A549 (cell line): ENCODE results near the gene POLR3GL. TPM values are rescaled to one million over a fixed set of nuclear protein-coding genes. Genes with fewer than 3 reads are reported as not detected.

Source experiments
- ATAC-seq, 2 experiments: fragments of 200-7000 bp in 1 of 2; fragments of >200 bp in 1 of 2; cut with Nextera tagmentation in 1 of 2; cut with Tn5 transposase in 1 of 2; 3 replicates each; pipeline versions ENCODE4 v1.8.0 to v1.9.1; 2018 to 2020; ENCODE audit warnings: mild to moderate bottlenecking in 1 of 2, moderate library complexity in 1 of 2
- CTCF ChIA-PET: fragments of 300-600 bp; sonication (Branson Sonifier 250); formaldehyde crosslinking; extraction: SDS; loops from one replicate; lab custom pipeline; 2021; ENCODE audit warnings: antibody characterized with exemption, inconsistent platforms; lab: Yijun Ruan, JAX
- POLR2A ChIA-PET: fragments of 350-600 bp; formaldehyde crosslinking; extraction: SDS; loops from one replicate; lab custom pipeline; 2021; ENCODE audit warnings: antibody characterized with exemption, inconsistent platforms; lab: Yijun Ruan, JAX
- DNase-seq, 2 experiments: peaks; one replicate each; pipeline versions ENCODE4 v3.0.0 to v3.0.0-alpha.2; 2011 to 2016; ENCODE audit warnings: low read depth in 1 of 2, low spot score in 1 of 2
- FAIRE-seq: peaks from 2 replicates; lab custom pipeline; 2011; peaks lifted over from hg19 to GRCh38; lab: Jason Lieb, UNC
- H3K27ac ChIP-seq, 2 experiments: fragments of >200 bp; sonication (Bioruptor Twin); formaldehyde crosslinking; 3 replicates each; pipeline ENCODE4 v1.5.1; 2016 to 2017
- H3K4me1 ChIP-seq: fragments of >200 bp; sonication (Bioruptor Twin); formaldehyde crosslinking; 3 replicates; pipeline ENCODE4 v1.6.1; 2016
- H3K4me2 ChIP-seq: fragments of >200 bp; sonication (Bioruptor Twin); formaldehyde crosslinking; 3 replicates; pipeline ENCODE4 v1.6.1; 2016
- H3K4me3 ChIP-seq: fragments of >200 bp; sonication (Bioruptor Twin); formaldehyde crosslinking; 3 replicates; pipeline ENCODE4 v1.5.1; 2016
- H3K9me3 ChIP-seq: fragments of >200 bp; sonication (Bioruptor Twin); formaldehyde crosslinking; 3 replicates; pipeline ENCODE4 v1.6.1; 2016
- ATOH8 ChIP-seq: fragments of 250-450 bp; sonication (Bioruptor Pico); IDR thresholded peaks from 2 replicates; pipeline ENCODE4 v1.5.0; 2020; ENCODE audit warnings: low read depth, mild to moderate bottlenecking, moderate library complexity
- BHLHE40 ChIP-seq: IDR thresholded peaks from 2 replicates; pipeline ENCODE4 v1.6.1; 2012; ENCODE audit warnings: low read depth, low read length, inconsistent platforms
- CBX8 ChIP-seq: fragments of 200-600 bp; sonication (generic); IDR thresholded peaks from 2 replicates; pipeline ENCODE4 v1.6.1; 2016
- CEBPB ChIP-seq, 2 experiments: fragments of >200 bp in 1 of 2; sonication (Bioruptor Twin) in 1 of 2; formaldehyde crosslinking in 1 of 2; IDR thresholded peaks; 2 replicates each; pipeline ENCODE4 v1.6.1; 2012 to 2016
- CHD4 ChIP-seq: fragments of 200-600 bp; sonication (generic); IDR thresholded peaks from 2 replicates; pipeline ENCODE4 v1.6.1; 2016; ENCODE audit warnings: antibody characterized with exemption, mild to moderate bottlenecking, borderline replicate concordance
- E2F6 ChIP-seq: IDR thresholded peaks from 2 replicates; pipeline ENCODE4 v1.6.1; 2012; ENCODE audit warnings: low read depth, borderline replicate concordance
- ESRRA ChIP-seq: fragments of 150-350 bp; IDR thresholded peaks from 2 replicates; pipeline ENCODE4 v1.6.1; 2014; ENCODE audit warnings: mild to moderate bottlenecking, low read length, borderline replicate concordance
- FOXS1 ChIP-seq: fragments of 250-450 bp; sonication (Bioruptor Pico); IDR thresholded peaks from 2 replicates; pipeline ENCODE4 v1.5.0; 2020; ENCODE audit warnings: mild to moderate bottlenecking, moderate library complexity
- GATA3 ChIP-seq: IDR thresholded peaks from 2 replicates; pipeline ENCODE4 v1.6.1; 2012; ENCODE audit warnings: borderline replicate concordance
- HDAC2 ChIP-seq: fragments of 200-600 bp; sonication (generic); IDR thresholded peaks from 2 replicates; pipeline ENCODE4 v1.6.1; 2016
- HEYL ChIP-seq: fragments of 250-450 bp; sonication (Bioruptor Pico); IDR thresholded peaks from 2 replicates; pipeline ENCODE4 v1.8.0; 2021; ENCODE audit warnings: mild to moderate bottlenecking, moderate library complexity
- HMGXB4 ChIP-seq: fragments of 250-450 bp; sonication (Bioruptor Pico); IDR thresholded peaks from 2 replicates; pipeline ENCODE4 v1.5.0; 2021; ENCODE audit warnings: mild to moderate bottlenecking, moderate library complexity, borderline replicate concordance
- JUN ChIP-seq, 2 experiments: fragments of >200 bp; sonication (Bioruptor Twin); formaldehyde crosslinking; IDR thresholded peaks; 2 replicates in 1 of 2; 3 replicates in 1 of 2; pipeline ENCODE4 v1.6.1; 2016 to 2017
- JUNB ChIP-seq: fragments of >200 bp; sonication (Bioruptor Twin); formaldehyde crosslinking; IDR thresholded peaks from 2 replicates; pipeline ENCODE4 v1.6.1; 2016
- KDM1A ChIP-seq: fragments of 200-600 bp; sonication (generic); IDR thresholded peaks from 2 replicates; pipeline ENCODE4 v1.6.1; 2016; ENCODE audit warnings: low read depth, mild to moderate bottlenecking
- MAFK ChIP-seq: fragments of 450-650 bp; IDR thresholded peaks from 2 replicates; pipeline ENCODE4 v1.6.1; 2014; ENCODE audit not compliant: partially characterized antibody
- MAZ ChIP-seq: fragments of 150-350 bp; IDR thresholded peaks from 2 replicates; pipeline ENCODE4 v1.6.1; 2014; ENCODE audit warnings: antibody characterized with exemption, low read depth, low read length, borderline replicate concordance
- MYC ChIP-seq: IDR thresholded peaks from 2 replicates; pipeline ENCODE4 v1.6.1; 2012; ENCODE audit warnings: mild to moderate bottlenecking, inconsistent platforms, low read length, improper control_type of control experiment, borderline replicate concordance
- PBX3 ChIP-seq: IDR thresholded peaks from 2 replicates; pipeline ENCODE4 v1.6.1; 2012
- PHF8 ChIP-seq: fragments of 200-600 bp; sonication (generic); IDR thresholded peaks from 2 replicates; pipeline ENCODE4 v1.6.1; 2016; ENCODE audit warnings: low read depth, mild to moderate bottlenecking, antibody characterized with exemption, moderate library complexity, borderline replicate concordance
- REST ChIP-seq: fragments of 200-600 bp; sonication (generic); IDR thresholded peaks from 2 replicates; pipeline ENCODE4 v1.6.1; 2016; ENCODE audit warnings: antibody characterized with exemption, mild to moderate bottlenecking, moderate library complexity
- RNF2 ChIP-seq: fragments of 200-600 bp; sonication (generic); IDR thresholded peaks from 2 replicates; pipeline ENCODE4 v1.6.1; 2016; ENCODE audit warnings: low read depth, mild to moderate bottlenecking, antibody characterized with exemption, moderate library complexity, borderline replicate concordance
- SMC3 ChIP-seq: fragments of >200 bp; sonication (Bioruptor Twin); formaldehyde crosslinking; IDR thresholded peaks from 3 replicates; pipeline ENCODE4 v1.6.1; 2018; ENCODE audit warnings: inconsistent platforms
- TFCP2L1 ChIP-seq: fragments of 250-450 bp; sonication (Bioruptor Pico); IDR thresholded peaks from 2 replicates; pipeline ENCODE4 v1.5.0; 2021; ENCODE audit warnings: mild to moderate bottlenecking
- USF2 ChIP-seq: fragments of 450-650 bp; IDR thresholded peaks from 2 replicates; pipeline ENCODE4 v1.6.1; 2014; ENCODE audit warnings: antibody characterized with exemption
- WGBS: methylation state at CpG from one replicate; pipeline ENCODE4 v1.1.6; 2017; ENCODE audit errors: missing lambda C conversion rate; 5-methylcytosine and 5-hydroxymethylcytosine counted together
- polyA plus RNA-seq, 4 experiments: library from polyadenylated mRNA; depleted of rRNA in 3 of 4; stranded (reverse); fragments of >200 nt; fragmentation: RNase III in 1 of 4; extraction: RNeasy Plus Mini Kit Qiagen cat#74134 plus additional on column Dnase treatment in 1 of 4; gene quantifications; 2 replicates in 3 of 4; 3 replicates in 1 of 4; pipeline ENCODE4 v1.2.3, GENCODE V29; 2011 to 2017

The POLR3GL gene
- polyA plus RNA-seq, 2 of the 4 experiments (the other 2 are of a cell fraction) = 12.6 to 15.7 TPM

- peaks cover 7% of the 10 kb centered on the region; the same call in 1 of the 3 replicates for H3K4me1 ChIP-seq
- POLR2A ChIA-PET = no interaction called here
- no peak for TF ChIP-seq ESRRA
- TF ChIP-seq MYC = no peak
- no peak for TF ChIP-seq JUN (IDR thresholded peaks at IDR 0.05)
- TF ChIP-seq CEBPB (IDR thresholded peaks at IDR 0.05) = no peak
- TF ChIP-seq TFCP2L1 (CRISPR knock-in tag) = no peak
- TF ChIP-seq MAFK = no peak
- TF ChIP-seq CBX8 = no peak
- TF ChIP-seq KDM1A = no peak
- no peak for TF ChIP-seq GATA3
- no peak for TF ChIP-seq HEYL (CRISPR knock-in tag)
- no peak for TF ChIP-seq PBX3
- no peak for TF ChIP-seq JUNB
- TF ChIP-seq MAZ = no peak
- TF ChIP-seq USF2 = no peak
- TF ChIP-seq E2F6 = no peak
- TF ChIP-seq FOXS1 (CRISPR knock-in tag) = no peak
- no peak for TF ChIP-seq BHLHE40
- TF ChIP-seq ATOH8 (CRISPR knock-in tag) = no peak
- TF ChIP-seq, all 56 proteins: peak for 0
- Histone ChIP-seq H3K9me3 (no peaks in the 10 kb centered on the region), H3K4me2 (peak overlapping the region; percentile 83), H3K27ac (peak overlapping the region; percentile 46 to 68; a peak in 4 of 6 replicates), H3K4me3 (peak overlapping the region; percentile 42)
- CTCF ChIA-PET = interaction anchor here (0.9 to 24.2 kb wide), 3 partner anchors 14 to 105 kb away, joined by 5 to 566 read pairs (median 148); partner anchors contain the start of gene HJV
- FAIRE-seq = no peak
- ATAC-seq = peak in 1 of 2 experiments; percentile 7; a peak in 3 of 6 replicates
- WGBS = 77% methylated on average over 12 of the region's 12 CpGs
- no peak for DNase-seq
Measured at GRCh38 chr1:145997016-145997717, 32.7 kb downstream of the POLR3GL start.

- Histone ChIP-seq H3K4me1 (peaks cover 7% of the 10 kb centered on the region; the same call in 1 of the 3 replicates), H3K4me2 (no peak overlapping the region), H3K4me3 (no peak overlapping the region), H3K27ac (no peak overlapping the region), H3K9me3 (no peaks in the 10 kb centered on the region)
- POLR2A ChIA-PET = no interaction called here
- CTCF ChIA-PET = interaction anchor here (0.9 to 24.2 kb wide), 3 partner anchors 14 to 35 kb away, joined by 4 to 566 read pairs (median 148); partner anchors contain the start of gene HJV
- WGBS = 62% methylated on average over 3 of the region's 3 CpGs
- FAIRE-seq (no peak), ATAC-seq (no peak), DNase-seq (no peak)
- TF ChIP-seq HDAC2 (no peak), PHF8 (no peak), ATOH8 (CRISPR knock-in tag) (no peak), SMC3 (no peak), TFCP2L1 (CRISPR knock-in tag) (no peak), JUNB (no peak), RNF2 (no peak), GATA3 (no peak), REST (no peak), HMGXB4 (no peak), CHD4 (no peak), PBX3 (no peak)
Measured at GRCh38 chr1:145997718-145998023, 33.2 kb downstream of the POLR3GL start.
